ENCODE results near the gene SSTR3.

DNA sequence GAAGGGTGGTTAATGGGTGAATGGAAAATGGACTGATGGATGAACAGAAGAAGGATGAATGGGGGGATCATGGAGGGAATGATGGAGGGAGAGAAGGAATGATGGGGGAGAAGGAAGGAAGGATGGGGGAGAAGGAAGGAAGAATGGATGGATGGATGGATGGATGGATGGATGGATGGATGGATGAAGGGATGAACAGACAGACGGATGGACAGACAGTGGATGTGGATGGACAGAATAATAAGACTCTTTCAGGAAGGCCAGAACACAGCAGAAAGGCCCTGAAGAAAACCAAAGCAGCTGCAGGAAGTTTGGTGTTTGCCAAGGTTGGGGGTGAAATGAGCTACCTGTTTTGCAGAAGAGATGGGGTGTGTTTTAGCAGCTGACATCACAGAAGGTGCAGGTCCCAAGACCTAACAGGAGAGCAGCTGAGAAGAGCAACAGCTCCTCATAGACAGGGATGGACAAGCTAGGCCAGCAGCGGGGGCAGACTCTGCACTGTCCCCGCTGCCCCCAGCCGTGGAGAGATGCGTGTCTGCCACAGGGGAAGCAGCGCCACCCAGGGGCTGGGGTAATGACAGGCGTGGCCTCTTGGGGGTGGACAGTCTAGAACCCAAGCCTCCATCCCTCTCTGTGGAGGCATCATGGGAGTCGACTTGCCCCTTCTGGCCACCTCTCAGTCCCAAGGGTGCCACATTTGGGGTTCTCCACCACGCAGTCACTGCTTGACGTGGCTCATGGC, 42.2 kb downstream of the SSTR3 start:
- TF ChIP-seq, protein P1, sequence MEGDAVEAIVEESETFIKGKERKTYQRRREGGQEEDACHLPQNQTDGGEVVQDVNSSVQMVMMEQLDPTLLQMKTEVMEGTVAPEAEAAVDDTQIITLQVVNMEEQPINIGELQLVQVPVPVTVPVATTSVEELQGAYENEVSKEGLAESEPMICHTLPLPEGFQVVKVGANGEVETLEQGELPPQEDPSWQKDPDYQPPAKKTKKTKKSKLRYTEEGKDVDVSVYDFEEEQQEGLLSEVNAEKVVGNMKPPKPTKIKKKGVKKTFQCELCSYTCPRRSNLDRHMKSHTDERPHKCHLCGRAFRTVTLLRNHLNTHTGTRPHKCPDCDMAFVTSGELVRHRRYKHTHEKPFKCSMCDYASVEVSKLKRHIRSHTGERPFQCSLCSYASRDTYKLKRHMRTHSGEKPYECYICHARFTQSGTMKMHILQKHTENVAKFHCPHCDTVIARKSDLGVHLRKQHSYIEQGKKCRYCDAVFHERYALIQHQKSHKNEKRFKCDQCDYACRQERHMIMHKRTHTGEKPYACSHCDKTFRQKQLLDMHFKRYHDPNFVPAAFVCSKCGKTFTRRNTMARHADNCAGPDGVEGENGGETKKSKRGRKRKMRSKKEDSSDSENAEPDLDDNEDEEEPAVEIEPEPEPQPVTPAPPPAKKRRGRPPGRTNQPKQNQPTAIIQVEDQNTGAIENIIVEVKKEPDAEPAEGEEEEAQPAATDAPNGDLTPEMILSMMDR (IDR thresholded peaks at IDR 0.05): no peak
- no peak for TF ChIP-seq POLR2AphosphoS5 (IDR thresholded peaks at IDR 0.05; ENCODE audit: insufficient read depth in 1 of 2, low read depth in 1 of 2)
- TF ChIP-seq POLR2A (IDR thresholded peaks at IDR 0.05): no peak
